DMS153 (cell line): ENCODE data around the gene ITGA11.

Source experiments
- DNase-seq: peaks from one replicate; lab custom pipeline; 2025; lab: John Stamatoyannopoulos, UW

Gene ITGA11

DNA sequence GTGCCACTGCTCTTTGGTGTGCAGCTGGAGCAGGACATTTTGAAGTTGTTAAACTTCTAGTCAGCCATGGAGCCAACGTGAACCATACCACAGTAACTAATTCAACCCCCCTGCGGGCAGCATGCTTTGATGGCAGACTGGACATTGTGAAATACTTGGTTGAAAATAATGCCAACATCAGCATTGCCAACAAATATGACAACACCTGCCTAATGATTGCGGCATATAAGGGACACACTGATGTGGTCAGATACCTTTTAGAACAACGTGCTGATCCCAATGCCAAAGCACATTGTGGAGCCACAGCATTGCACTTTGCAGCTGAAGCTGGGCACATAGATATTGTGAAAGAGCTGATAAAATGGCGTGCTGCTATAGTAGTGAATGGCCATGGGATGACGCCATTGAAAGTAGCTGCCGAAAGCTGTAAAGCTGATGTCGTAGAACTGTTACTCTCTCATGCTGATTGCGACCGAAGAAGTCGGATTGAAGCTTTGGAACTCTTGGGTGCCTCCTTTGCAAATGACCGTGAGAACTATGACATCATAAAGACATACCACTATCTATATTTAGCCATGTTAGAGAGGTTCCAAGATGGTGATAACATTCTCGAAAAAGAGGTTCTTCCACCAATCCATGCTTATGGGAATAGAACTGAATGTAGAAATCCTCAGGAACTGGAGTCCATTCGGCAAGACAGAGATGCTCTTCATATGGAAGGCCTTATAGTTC is 142.2 kb downstream of the ITGA11 start:
- no peak for DNase-seq

DNA sequence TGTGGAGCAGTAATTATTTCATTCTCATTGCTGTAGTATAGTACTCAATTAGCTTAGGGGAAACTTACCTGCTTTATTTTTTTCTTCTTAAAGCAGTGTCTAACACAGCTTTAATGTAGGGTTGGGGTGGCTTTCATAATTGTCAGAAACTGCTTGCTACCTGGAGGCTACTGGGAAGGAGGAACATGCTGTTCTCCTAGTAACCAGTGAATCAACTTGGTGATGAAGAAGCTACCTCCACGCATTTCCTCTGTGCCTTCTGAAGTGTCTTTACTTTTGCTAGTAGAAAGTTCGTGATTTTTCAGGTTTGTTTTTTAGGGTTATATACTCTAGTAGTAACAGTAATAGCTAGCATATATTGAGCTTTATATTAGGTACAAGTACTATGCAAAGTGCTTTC is 142.9 kb downstream of the ITGA11 start:
- no peak for DNase-seq

DNA sequence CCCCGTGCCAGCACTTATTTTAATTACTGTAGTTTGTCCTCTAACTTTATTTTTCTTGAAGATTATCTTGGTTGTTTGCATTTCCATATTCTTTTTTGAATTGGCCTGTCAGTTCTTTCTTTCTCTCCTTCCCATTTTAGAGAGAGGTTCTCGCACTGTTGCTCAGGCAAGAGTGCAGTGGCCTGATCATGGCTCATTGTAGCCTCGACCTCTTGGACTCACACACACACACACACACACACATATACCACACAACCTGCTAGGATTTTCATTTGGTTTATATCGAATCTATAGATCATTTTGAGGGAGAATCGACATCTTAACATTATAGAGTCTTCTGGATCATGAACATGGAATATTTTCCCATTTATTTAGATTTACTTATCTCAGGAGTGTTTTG is 145.7 kb downstream of the ITGA11 start:
- no peak for DNase-seq

DNA sequence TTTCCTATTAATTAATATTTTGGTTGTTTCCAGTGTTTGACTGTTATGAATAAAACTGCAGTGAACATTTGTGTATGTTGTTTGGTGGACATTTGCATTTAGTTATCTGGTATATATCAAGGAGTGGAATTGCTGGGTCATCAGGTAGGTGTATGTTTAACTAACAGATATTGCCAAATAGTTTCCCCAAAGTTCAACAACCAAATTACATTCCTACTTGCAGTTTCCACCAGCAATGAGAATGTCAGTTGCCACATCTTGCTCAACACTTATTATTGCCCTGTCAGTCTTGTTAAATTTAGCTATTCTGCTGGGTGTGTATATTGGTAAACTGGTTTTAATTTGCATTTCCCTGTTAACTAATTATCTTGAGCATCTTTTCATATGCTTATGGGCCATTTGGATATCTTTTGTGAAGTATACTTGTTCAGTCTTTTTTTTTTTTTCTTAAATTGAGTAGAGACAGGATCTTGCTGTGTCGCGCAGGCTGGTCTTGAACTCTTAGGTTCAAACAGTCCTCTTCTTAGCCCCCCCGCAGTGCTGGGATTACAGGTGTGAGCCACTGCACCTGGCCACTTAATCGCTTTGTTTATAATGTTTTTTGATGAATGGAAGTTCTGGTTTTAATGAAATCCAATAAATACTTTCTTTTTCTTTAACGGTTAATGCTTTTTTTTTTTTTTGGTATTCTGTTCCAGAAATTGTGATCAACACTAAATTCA is 146.5 kb downstream of the ITGA11 start:
- DNase-seq, result no peak

DNA sequence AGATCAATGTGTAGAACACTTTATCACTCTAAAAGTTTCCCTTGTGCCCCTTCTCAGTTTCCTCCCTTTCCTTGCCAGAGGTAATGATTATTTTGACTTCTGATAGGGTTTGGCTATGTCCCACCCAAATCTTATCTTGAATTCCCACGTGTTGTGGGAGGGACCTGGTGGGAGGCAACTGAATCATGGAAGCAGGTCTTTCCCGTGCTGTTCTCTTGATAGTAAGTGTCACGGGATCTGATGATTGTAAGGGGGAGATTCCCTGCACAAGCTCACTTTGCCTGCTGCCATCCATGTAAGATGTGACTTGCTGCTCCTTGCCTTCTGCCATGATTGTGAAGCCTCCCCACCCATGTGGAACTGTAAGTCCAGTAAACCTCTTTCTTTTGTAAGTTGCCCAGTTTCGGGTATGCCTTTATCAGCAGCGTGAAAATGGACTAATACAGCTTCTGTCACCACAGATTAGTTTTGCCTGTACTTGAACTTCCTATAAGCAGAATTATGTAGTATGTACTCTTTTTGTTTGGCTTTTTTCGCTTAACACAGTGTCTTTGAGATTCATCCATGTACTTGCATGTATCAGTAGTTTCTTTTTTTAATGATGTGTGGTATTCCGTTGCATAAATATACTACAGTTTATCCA is 147.2 kb downstream of the ITGA11 start:
- DNase-seq, result no peak

DNA sequence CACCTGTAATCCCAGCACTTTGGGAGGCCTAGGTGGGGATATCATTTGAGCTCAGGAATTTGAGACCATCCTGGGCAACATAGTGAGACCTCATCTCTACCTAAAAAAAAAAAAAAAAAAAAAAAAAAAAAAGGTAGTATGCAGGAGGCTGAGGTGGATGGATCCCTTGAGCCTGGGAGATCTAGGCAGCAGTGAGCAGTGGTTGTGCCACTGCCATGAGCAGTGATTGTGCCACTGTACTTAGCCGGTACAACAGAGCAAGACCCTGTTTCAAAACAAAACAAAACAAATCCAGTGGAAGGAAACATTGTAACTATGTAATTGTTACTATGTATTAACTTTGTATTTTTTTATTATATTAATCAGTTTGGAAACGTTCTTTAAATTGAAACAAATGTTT is 148.6 kb downstream of the ITGA11 start:
- DNase-seq, result no peak

DNA sequence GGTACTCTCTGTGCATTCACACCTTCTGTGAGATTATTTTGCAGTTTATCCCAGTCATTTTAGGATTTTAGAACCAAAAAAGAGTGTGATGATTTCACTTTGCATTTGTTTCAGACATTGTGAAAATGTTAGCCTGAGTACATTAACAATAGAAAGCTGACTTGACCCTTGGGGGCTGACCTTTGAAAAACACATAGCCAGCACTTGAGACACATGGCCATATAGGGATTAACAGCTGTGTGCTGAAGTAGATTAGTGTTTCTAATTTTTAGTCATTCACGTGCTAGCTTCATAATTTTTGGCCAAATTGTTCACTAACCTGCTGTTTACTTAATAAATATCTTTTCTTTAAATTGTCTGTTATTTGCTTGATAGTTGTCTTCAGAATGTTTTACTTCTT is 151.0 kb downstream of the ITGA11 start:
- no peak for DNase-seq

DNA sequence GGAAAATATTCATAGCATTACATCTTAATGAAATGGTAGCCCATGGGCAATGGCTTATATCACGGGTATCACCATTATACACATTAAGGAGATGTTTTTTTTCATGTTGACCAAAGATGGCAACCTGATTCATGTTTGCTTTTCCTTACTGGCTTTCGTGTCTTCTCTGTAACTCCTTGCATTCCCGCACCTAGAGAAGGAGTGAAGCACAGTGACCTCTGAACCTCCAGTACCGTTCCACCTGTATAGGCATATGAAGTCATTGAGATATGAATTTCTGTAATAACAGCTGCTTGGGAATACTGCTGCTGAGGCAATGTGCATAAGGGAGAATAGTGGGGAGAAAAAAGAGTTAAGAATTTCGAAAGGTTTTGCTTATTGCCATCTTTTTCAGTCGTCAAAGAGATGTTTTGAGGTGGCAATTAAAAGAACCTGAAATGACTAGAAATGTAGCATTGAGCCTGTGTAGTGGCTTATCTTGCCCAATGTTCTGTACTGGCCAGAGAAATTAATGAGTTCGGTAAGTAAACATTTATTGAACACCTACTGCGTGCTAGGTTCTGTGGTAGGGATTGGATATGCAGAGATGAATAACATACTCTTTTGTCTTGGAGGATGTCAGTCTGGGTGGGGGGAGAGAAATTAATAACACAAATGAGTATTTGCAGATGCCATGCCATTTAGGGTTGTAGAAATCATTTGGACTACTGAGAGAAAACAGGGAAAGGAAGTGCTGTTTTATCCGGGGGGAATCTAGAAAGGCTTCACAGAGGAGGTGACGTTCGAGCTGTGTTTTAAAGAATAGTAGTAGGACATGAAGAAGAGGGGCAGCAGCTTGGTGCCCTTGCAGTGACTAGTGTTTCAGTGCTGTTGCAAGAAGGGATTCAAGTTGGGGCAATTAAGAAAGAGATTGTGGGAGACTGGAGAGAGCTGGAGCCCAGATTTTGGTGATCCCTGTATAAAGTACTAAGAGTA is 151.9 kb downstream of the ITGA11 start:
- DNase-seq, result no peak

DNA sequence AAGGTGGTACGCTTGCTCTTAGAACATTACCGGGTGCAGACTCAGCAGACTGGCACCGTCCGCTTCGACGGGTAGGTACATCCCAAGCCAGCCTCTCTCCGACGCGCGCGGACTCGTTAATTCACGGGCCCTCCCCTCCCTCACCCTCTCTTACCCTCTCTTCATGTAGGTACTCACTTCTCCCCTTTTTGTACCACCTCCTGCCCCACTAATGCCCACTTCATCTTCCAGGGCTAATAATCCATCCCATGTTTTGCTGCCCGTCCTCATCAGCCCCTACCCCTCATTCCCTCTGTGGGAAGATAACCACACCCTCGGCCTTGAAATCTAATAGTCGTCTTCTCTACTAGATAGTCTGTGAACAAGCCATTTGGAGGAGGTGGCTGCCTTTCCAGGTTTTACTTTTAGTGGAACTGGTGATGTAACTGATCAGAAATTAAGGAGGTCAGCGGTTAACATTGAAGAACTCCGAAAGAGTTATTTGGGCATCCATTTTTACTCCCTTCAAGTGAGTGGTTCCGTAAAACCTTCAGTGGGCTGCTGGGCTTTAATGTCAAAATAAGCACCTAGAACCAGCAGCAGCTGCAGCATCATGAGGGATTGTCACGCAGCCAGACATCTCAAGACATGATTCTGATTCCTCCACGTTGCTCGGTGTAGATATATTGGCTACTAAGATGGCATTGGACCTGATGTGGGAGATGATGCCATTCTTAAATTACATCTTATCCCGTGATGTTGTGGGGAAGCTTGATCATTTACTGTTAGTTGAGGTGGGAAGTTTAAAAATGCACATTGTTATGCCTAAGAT is 153.2 kb downstream of the ITGA11 start:
- DNase-seq, result no peak

DNA sequence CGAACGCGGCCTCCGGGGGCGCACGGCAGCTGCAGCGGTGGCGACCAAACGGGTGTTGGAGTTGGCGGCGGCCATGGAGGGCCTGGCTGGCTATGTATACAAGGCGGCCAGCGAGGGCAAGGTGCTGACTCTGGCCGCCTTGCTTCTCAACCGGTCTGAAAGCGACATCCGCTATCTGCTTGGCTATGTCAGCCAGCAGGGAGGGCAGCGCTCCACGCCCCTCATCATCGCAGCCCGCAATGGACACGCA is 153.7 kb downstream of the ITGA11 start:
- DNase-seq, result no peak

DNA sequence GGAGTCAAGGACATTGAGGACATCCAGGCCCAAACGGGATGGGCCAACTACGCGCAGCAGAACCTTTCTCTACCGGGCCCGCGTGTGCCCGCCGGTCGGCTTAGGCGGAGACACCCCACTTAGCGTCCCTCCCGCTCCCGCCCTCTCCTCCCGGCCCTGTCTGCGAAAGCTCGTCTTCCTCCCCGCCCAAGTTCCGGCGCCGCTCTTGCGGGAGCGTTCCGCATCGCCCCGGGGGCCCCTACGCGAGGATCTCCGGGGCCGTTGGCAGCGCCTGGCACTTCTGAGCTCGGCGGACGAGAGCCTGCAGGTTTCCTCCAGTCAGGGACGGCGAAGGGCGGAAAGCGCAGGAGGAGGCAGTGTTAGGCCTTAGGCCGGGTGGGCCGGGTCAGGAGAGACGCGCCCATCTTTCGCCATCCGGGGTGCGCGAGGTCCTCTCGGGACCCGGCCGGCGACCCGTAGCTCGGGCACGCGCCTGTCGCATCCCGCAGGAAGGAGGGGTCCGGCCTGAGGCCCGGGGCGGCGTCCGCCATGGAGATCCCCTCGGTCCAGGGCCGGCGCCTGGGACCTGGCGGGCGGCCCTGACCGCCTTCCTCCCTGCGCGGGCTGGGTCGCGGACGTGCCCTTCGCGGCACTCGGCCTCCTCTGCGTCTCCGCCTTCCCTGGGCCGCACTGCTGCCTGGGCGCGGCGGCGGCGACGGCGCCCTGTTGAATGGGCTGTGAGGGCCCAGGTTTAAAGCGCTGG is 154.2 kb downstream of the ITGA11 start, which contains the start of gene FEM1B:
Gene FEM1B, plus strand, starts transcription at position 143 of the 742 bp plus-strand sequence. CDS start 673 bp downstream, outside the sequence.
- peak; percentile 75 for DNase-seq

DNA sequence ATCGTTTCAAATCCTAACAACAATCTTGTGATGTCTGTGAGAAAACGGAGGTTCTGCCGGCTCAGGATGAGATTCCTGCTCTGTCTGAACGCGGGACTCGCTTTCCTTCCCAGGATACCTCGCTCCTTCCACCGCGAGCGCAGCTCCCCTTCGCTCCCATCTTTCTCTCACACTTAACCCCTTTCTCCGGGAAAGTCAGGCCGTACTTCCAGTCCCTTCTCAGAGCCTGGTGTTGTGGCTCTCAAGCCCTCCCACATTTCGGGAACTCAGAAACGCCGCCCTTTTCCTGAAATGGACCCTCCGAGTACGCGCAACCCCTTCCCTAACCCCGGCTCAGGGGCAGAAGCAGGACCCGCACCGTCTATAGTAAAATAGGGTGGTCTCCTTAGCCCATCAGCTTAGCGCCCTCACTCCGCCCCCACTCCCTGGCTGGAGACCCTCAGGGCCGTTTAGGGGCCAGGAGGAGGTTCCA is 154.8 kb downstream of the ITGA11 start:
- no peak for DNase-seq

DNA sequence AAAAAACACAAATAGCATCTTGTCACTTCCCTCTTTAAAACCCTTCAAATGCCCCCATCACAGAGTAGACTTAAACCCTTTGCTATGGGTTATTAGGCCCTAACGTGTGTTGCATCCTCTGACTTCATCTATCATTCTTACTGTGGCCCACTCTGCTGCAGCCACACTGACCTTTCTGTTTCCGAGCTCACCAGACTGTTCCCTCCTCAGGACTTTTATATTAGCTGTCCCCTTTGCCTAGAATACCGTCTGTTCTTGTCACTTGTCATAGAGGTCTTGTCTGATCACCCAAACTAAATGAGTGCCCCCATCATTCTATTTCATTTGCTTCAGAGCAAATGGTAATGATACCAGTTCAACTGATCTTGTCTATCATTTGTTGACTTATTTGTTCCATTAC is 155.3 kb downstream of the ITGA11 start:
- DNase-seq, result no peak

DNA sequence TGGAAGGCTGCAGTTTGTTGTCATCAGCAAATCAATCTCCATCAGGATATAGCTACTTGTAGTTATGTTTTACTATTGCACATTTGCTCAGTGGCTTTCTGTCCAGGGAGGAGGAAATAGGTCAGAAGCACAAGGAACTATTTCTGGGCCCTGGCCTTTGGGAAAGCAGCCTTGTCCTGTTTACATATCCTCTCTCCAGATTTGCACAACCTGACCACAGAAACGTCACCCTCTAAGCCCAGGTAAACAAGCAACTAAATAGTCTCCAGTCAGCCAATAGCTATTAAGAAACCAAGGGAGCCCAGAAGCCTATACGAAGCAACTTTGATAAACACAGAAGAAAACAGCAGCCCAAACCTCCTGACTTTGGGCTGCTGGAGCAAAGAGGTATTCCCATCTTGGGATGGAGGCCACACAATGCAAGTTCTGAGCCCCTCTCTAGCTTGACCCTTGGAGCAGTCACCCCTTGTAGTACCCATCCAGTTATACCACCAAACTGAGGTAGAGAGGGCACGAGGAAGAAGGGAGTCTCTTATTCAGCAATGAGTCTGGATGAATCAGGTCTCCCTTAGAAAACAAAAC is 156.7 kb downstream of the ITGA11 start:
- DNase-seq, result peak; percentile 37

DNA sequence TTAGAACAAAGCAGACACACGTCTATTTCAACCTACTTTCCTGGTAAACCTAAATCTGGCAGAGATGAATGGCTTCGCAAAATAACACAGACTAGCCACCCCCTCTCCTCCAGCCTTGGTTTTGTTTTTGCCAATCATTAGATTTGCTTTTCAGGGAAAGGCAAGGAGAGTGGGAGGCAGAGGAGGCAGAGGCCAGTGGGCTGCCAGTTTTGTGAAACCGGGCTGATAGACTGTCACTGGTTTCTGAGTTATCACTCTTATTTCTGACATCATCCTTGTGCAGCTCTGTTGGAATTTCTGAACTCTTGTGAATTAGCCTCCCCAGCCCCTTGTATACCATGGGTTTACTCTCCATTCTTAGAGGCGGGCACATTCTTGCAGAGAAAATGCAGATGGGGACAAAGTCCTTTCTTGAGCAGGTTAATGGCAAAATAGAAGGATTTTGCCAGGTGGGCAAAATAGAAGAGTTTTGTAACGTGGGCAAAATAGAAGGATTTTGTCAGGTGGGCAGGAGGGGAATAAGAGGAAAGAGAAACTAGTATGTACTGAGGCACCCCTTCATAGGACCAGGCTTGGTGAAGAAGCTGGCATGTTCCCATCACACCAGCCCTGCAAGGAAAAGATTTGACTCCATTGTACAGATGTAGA is 157.6 kb downstream of the ITGA11 start:
- no peak for DNase-seq

DNA sequence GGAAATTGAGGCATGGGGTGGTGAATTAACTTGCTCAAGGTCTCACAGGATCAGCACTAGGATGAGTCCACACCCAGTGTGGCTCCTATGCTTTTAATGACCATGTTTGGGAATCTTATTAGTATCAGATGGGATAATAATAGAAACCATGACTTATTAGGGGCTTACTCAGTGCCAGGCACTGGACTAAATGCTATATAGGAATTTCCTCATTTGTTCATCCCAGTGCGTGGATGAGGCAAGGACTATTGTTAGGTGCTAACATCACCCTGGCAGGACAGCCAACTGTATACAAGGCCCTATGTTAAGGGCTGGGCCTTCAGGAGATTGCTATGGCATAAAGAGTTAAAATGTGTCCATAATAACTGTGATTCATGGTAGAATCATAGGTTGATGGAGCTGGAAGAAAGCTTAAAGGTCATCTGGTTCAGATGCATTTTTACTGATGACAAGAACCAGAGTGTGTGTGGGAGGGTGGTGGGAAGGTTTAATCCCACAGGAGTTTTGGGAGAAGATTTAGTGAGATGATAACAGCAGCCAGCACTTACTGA is 159.2 kb downstream of the ITGA11 start:
- no peak for DNase-seq

DNA sequence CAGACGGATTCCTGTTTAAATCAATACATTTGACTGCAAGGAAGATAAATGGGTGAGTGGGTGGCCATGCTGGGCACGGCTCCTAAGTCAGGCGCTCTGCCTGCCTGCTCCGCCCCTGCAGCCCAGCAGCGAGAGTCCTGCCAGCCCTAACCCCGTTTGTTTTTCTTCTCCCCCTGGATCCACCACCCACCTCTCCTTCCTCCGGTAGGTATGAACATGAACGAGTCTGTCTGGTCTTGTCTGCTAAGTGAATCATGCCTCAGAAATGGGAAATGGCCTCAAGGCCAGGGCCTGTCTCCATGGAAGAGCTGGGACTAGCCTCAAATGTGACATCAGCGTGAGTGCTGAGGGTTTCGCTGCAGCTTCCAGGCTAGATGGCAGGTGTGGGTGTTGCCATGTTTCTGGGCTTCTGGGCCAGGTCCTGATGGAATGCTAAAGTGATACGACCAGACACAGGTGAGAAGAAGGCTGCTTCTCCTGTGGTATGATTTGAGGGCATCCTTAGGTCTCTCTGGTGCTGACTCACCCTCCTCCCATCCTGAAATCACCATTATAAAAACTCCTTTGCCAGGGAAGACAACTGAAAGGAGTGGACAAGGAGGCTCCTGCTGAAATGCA is 160.0 kb downstream of the ITGA11 start:
- no peak for DNase-seq

DNA sequence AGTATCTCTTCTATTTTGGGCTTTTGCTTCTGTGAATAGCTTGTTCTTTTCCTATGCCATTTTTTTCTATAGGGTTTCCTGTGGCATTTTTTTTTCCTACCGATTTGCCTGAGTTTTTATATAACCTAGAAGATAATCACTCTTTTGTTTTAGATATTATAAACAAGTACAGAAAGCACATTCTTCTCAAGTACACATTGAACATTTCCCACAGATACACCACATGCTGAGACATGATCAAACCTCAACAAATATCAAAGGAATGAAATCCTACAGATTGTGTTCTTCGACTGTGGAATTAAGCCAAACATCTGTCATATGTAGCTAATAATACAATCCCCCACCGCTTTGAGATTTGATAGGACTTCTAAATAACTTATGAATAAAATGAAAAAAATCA is 163.6 kb downstream of the ITGA11 start:
- no peak for DNase-seq

DNA sequence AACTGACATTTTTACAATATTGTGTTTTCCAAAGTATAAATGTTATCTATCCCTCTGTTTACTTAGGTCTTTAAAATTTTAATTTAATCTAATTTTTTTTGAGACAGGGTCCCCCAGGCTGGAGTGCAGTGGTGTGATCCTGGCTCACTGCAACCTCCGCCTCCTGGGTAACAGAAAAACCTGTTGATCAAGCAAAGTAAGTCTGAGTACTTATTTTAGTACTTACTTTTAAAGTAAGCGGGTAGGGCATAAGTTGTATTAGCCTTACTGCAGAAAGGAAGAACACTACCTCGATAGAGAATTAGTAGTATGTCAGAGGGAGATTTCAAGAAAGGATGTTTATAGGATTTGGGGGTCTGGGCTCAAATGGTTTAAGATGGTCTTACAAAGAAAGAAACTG is 166.3 kb downstream of the ITGA11 start:
- no peak for DNase-seq
